Stimulated activated CD8-positive, alpha-beta memory T cell treated with anti-CD3 and anti-CD28 coated beads, Interleukin-7, amount 100 ng/mL, for 1 hour (primary cell): ENCODE results near the gene CENPS.
"Not testable (repeated sequence)": the region's sequence is repeated elsewhere in the genome, so short reads cannot be mapped to it uniquely, and the experiment has no call there.

Experiments used
- DNase-seq, 2 donors: peaks; one replicate each; pipeline ENCODE4 v3.0.0-alpha.2; 2020; ENCODE audit warnings: low read depth in 2 of 2

The CENPS gene

DNA sequence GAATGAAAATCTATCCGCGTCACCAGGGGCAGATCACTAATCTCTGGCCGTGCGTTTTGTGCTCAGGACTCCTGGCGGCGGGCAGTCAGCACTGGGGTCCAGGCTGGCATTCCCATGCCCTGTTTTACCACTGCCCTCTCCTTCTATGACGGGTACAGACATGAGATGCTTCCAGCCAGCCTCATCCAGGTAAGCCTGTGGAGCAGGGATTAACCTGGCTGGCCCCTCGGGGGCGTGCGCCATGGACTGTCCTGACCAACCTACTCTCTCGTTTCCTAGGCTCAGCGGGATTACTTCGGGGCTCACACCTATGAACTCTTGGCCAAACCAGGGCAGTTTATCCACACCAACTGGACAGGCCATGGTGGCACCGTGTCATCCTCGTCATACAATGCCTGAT, 10.9 kb upstream of the CENPS start:
- DNase-seq = no peak

DNA sequence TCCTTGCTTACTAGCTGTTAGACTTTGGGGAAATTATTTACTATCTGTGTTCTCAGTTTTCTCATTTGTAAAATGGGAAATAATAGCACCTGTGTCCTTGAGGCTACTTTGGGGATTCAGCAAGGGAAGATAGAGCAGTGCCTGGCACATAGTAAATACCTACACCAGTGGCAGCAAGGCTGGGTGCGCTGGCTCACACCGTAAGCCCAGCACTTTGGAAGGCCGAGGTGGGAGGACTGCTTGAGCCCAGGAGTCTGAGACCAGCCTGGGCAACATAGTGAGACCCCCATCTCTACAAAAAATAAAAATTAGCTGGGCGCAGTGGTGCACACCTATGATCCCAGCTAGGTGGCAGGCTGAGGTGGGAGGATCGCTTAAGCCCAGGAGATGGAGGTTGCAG, 8.6 kb upstream of the CENPS start:
- DNase-seq = no peak

GRCh38 chr1:10424034-10424433, 6.2 kb upstream of the CENPS start:
- no peak for DNase-seq

DNA sequence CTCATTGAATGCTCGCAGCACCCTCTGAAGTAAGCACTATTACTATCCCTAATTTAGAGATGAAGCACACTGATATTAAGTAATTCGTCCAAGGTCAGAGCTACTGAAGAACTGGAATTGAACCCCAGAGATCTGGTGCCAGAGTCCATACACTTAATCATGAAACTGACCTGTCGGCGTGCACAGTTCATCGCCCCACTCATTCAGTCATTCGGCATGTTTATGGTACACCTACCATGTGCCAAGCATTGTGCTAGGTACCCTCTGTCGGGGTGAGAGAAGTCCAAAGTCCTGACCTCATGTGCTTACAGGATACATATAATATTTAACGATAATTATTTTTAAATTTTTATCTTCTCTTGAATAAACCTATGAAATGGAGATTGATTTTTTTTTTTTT, 5.6 kb upstream of the CENPS start:
- DNase-seq = no peak

GRCh38 chr1:10425826-10426534, 4.3 kb upstream of the CENPS start:
- not testable (repeated sequence) for DNase-seq

DNA sequence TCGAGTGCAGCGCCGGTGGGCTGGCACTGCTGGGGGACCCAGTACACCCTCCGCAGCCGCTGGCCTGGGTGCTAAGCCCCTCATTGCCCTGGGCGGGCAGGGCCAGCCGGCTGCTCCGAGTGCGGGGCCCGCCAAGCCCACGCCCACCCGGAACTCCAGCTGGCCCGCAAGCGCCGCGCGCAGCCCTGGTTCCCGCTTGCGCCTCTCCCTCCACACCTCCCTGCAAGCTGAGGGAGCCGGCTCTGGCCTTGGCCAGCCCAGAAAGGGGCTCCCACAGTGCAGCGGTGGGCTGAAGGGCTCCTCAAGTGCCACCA, 3.7 kb upstream of the CENPS start:
- DNase-seq = not testable (repeated sequence)

- DNase-seq = no peak
These were observed 1.2 kb upstream of the CENPS start for GRCh38 chr1:10428984-10429383.

- DNase-seq = no peak
These were observed 391 bp upstream of the CENPS start for GRCh38 chr1:10429868-10430215.

DNA sequence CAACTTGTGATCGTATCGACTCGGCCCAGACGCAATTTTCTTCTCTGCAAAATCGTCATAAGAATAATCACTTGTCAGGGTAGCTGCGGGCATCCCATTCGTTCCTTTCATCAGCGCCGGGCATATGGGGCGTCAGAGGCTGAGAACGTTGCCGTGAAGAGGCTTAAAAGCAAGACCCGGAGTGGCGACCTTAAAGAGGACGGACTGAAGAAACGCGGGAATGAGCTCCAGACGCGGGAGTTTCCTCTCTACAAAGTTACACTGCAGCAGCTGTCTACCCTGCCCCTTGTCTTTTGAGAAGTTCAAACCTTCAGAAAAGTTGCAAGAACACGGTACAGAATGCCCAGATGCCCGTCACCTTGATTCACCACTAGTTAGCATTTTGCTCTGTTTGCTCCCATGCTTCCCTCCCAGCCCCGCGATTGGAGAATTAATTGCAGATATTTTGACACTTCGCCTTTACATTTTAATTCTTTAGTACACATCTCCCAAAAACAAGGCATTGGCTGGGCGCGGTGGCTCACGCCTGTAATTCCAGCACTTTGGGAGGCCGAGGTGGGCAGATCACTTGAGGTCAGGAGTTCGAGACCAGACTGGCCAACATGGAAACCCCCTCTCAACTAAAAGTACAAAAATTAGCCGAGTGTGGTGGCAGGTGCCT, 967 bp downstream of the CENPS start:
- DNase-seq = no peak

- DNase-seq = no peak
These were observed 2.9 kb downstream of the CENPS start for GRCh38 chr1:10432910-10433700.

GRCh38 chr1:10433790-10434189, 3.6 kb downstream of the CENPS start:
- DNase-seq = no peak

DNA sequence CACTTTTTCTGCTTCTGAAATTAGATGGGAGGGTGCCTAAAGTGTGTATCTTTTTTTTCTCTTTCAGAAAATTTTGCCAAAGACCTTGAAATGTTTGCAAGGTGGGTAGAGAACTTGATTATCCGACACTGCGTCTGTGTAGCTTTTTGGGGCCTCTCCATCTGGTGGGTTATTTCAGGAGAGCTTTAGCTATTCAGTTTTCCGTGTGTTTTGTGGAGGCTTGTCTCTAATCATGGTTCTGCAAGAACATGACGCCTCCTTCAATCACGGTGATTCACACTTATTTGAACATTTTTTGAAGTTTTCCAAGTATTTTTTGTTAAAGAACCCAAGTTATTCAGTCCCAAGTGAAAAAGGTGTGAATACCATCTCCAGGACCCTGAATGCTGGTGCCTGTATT, 4.4 kb downstream of the CENPS start:
- DNase-seq = no peak

GRCh38 chr1:10437052-10437451, 6.8 kb downstream of the CENPS start:
- DNase-seq = no peak

- DNase-seq = no peak
These were observed 8.5 kb downstream of the CENPS start for GRCh38 chr1:10438677-10439163.

- no peak for DNase-seq
These were observed 10.1 kb downstream of the CENPS start for GRCh38 chr1:10440305-10440704.

DNA sequence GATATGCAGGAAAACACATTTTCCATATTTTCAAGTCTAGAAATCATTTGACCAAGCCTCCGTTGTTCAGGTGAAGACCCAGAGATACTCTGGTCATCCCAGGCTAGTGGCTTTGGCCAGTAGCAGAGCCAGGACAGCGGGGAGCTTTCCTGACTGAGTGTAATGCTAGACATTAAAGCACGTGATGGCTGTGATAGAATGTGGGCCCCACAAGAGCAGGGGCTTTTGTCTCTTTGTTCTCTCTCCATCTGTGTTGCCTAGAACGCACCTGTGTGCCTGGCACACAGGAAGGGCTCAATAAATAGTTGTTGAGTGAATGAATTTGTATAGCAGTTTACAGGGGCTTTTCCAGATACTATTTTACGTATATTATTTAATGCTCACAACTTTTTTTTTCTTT, 10.6 kb downstream of the CENPS start:
- DNase-seq = no peak

DNA sequence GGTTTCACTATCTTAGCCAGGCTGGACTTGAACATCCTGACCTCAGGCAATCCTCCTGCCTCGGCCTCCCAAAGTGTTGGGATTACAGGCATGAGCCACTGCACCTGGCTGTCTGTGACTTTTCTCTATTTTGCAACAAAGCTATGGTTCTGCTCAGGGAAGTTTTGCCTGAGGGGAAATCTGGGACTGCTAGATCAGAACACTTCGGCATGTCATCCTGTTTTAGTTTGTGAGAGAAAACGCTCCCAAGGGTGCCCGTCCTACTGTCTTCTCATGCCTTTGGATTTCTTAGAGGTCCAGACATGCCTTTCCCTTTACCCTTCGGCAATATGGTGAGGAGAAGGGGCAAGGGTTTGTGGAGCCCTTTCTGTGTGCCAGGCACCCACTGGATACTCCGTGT, 14.0 kb downstream of the CENPS start:
- DNase-seq = no peak

GRCh38 chr1:10444795-10445397, 14.7 kb downstream of the CENPS start:
- DNase-seq = no peak

DNA sequence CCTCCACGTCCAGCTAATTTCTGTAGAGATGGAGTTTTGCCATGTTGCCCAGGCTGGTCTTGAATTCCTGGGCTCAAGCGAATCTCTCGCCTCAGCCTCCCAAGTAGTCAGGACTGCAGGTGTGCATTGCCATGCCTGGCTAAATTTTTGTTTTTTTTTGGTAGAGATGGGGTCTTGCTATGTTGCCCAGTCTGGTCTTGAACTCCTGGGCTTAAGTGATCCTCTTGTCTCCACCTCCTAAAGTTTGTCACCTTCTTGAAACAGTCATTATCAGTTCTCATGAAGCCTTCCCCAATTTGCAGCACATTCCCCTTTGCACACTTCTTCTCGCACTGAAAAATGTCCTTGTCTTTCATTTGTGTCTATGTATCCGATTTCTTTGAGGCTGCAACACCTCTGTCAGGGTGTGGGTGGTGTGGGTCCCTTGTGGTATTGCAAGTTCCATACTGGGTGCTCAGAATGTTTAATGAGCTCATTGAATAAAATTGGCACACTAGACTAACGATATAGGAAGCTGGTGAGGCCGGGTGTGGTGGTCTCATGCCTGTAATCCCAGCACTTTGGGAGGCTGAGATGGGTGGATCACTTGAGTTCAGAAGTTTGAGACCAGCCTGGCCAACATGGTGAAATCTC, 16.7 kb downstream of the CENPS start:
- no peak for DNase-seq

- DNase-seq = no peak
These were observed 19.5 kb downstream of the CENPS start, which contains the start of gene CORT for GRCh38 chr1:10449751-10450150. CORT (plus strand) TSS chr1:10450031; CDS start chr1:10450224, 193 bp downstream.

DNA sequence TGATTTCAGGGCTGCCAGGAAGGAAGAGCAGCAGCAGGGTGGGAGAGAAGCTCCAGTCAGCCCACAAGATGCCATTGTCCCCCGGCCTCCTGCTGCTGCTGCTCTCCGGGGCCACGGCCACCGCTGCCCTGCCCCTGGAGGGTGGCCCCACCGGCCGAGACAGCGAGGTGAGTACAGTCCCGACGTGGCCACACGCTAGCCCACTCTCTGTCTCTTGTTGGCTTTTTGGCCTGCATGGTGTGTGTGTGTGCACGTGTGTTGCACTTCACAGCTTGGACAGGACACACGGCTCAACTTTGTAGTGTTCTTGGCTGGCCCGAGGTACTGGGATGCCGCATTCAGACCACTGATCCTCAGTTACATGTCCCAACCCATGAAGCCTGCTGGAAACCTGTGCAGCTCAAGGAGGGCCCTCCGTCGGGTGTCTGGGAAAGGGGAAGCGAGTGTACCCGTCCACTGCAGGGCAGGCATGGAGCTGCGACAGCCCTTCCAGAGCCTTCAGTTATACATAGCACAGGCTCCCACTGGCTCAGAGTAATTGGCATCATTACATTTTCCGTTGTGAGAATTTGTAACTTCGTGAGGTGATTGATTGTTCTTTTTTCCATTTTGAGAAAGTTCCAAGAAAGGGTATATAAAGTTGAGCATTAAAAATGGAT, 20.1 kb downstream of the CENPS start:
- no peak for DNase-seq
